HL-60/S4 treated with retinoic acid at 250 ng/mL for 4 days and 3 days (cell line): ENCODE measurements around the gene FASTK.

Experiments
- in situ Hi-C: fragments of 300-500 bp; cut with MboI; formaldehyde crosslinking; loops from 2 replicates; pipeline ENCODE4 v1.7.0; 2022; ENCODE audit warnings: low sequenced_read_pairs

Gene FASTK

GRCh38 chr7:151100921-151101320 lies 20.3 kb upstream of the FASTK start:
- in situ Hi-C loops, result no loop called here

GRCh38 chr7:151099486-151100211 lies 19.0 kb upstream of the FASTK start:
- in situ Hi-C loops, result no loop called here

GRCh38 chr7:151095828-151096475 lies 15.3 kb upstream of the FASTK start:
- in situ Hi-C loops, result no loop called here

- in situ Hi-C loops, result no loop called here
Observed at GRCh38 chr7:151095123-151095797, 14.7 kb upstream of the FASTK start.

GRCh38 chr7:151094675-151095074 lies 14.1 kb upstream of the FASTK start:
- in situ Hi-C loops, result no loop called here

- in situ Hi-C loops, result no loop called here
Observed at GRCh38 chr7:151093748-151094147, 13.1 kb upstream of the FASTK start.

GRCh38 chr7:151091988-151092387 lies 11.4 kb upstream of the FASTK start:
- in situ Hi-C loops, result no loop called here

GRCh38 chr7:151091431-151091830 lies 10.8 kb upstream of the FASTK start:
- in situ Hi-C loops, result no loop called here

GRCh38 chr7:151091003-151091402 lies 10.4 kb upstream of the FASTK start:
- in situ Hi-C loops, result no loop called here

- in situ Hi-C loops, result no loop called here
Observed at GRCh38 chr7:151089893-151090730, 9.5 kb upstream of the FASTK start.

- in situ Hi-C loops, result no loop called here
Observed at GRCh38 chr7:151088856-151089699, 8.5 kb upstream of the FASTK start.

- in situ Hi-C loops, result no loop called here
Observed at GRCh38 chr7:151088019-151088855, 7.6 kb upstream of the FASTK start.

- in situ Hi-C loops, result no loop called here
Observed at GRCh38 chr7:151087245-151088018, 6.8 kb upstream of the FASTK start.

GRCh38 chr7:151086802-151087244 lies 6.2 kb upstream of the FASTK start:
- in situ Hi-C loops, result no loop called here

- in situ Hi-C loops, result no loop called here
Observed at GRCh38 chr7:151085691-151086620, 5.3 kb upstream of the FASTK start, which contains the start of gene AGAP3. TSS of gene AGAP3 (plus strand) at chr7:151086475. CDS start at chr7:151086742, 267 bp downstream.

GRCh38 chr7:151085329-151085690 lies 4.7 kb upstream of the FASTK start:
- in situ Hi-C loops, result no loop called here

- in situ Hi-C loops, result no loop called here
Observed at GRCh38 chr7:151083824-151084160, 3.2 kb upstream of the FASTK start.
